Measurements from ENCODE around the gene KISS1R.

DNA sequence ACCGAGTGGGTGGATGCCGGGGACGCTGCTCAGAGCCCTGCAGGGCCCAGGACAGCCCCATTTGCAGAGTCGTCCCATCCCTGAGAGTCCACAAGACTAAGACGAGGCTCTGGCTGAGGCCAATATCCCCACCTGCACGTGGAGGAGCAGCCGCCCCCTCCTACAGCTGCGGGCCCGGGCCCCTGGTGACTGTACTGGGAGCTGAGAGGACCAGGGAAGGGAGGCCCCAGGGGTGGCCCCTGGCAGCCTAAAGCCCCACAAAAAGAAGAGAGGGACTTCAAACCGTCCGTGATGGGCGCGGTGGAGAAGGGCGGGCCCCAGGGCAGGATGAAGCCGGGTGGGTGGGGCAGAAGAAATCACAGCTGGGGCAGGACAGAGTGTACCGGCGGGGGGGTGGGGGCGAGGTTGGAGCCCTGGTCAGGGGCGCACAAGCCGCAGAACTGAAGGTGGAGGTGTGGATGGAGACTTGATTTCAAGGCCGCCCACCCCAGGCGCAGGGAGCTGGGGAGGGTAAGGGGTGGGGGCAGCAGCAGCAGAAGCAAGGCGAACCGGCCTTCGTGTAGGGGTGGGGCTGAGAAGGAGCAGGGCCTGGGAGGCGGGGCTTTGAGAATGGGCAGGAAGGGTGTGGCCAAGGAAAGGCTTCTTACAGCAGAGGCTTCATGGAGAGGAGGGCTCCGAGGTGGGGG lies 44.7 kb upstream of the KISS1R start:
- TF ChIP-seq, protein P1, sequence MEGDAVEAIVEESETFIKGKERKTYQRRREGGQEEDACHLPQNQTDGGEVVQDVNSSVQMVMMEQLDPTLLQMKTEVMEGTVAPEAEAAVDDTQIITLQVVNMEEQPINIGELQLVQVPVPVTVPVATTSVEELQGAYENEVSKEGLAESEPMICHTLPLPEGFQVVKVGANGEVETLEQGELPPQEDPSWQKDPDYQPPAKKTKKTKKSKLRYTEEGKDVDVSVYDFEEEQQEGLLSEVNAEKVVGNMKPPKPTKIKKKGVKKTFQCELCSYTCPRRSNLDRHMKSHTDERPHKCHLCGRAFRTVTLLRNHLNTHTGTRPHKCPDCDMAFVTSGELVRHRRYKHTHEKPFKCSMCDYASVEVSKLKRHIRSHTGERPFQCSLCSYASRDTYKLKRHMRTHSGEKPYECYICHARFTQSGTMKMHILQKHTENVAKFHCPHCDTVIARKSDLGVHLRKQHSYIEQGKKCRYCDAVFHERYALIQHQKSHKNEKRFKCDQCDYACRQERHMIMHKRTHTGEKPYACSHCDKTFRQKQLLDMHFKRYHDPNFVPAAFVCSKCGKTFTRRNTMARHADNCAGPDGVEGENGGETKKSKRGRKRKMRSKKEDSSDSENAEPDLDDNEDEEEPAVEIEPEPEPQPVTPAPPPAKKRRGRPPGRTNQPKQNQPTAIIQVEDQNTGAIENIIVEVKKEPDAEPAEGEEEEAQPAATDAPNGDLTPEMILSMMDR (conservative IDR thresholded peaks at IDR 0.05 in 1 of 2, IDR thresholded peaks at IDR 0.05 in 1 of 2; ENCODE audit: low read depth in 1 of 2, low read length in 2 of 2): no peak
- TF ChIP-seq EZH2 (IDR thresholded peaks at IDR 0.05; ENCODE audit: low read length, missing control alignments): no peak

All from fibroblast of lung (primary cell).